Suppressor macrophage treated with lipopolysaccharide for 1 hour (primary cell): Measurements from ENCODE around the gene UBL7.
"Not testable (repeated sequence)": the region's sequence is repeated elsewhere in the genome, so short reads cannot be mapped to it uniquely, and the experiment has no call there.

Experiments used
- DNase-seq, 3 donors: peaks; one replicate each; pipeline ENCODE4 v3.0.0-alpha.2; 2020 to 2022

UBL7 gene, protein sequence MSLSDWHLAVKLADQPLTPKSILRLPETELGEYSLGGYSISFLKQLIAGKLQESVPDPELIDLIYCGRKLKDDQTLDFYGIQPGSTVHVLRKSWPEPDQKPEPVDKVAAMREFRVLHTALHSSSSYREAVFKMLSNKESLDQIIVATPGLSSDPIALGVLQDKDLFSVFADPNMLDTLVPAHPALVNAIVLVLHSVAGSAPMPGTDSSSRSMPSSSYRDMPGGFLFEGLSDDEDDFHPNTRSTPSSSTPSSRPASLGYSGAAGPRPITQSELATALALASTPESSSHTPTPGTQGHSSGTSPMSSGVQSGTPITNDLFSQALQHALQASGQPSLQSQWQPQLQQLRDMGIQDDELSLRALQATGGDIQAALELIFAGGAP

DNA sequence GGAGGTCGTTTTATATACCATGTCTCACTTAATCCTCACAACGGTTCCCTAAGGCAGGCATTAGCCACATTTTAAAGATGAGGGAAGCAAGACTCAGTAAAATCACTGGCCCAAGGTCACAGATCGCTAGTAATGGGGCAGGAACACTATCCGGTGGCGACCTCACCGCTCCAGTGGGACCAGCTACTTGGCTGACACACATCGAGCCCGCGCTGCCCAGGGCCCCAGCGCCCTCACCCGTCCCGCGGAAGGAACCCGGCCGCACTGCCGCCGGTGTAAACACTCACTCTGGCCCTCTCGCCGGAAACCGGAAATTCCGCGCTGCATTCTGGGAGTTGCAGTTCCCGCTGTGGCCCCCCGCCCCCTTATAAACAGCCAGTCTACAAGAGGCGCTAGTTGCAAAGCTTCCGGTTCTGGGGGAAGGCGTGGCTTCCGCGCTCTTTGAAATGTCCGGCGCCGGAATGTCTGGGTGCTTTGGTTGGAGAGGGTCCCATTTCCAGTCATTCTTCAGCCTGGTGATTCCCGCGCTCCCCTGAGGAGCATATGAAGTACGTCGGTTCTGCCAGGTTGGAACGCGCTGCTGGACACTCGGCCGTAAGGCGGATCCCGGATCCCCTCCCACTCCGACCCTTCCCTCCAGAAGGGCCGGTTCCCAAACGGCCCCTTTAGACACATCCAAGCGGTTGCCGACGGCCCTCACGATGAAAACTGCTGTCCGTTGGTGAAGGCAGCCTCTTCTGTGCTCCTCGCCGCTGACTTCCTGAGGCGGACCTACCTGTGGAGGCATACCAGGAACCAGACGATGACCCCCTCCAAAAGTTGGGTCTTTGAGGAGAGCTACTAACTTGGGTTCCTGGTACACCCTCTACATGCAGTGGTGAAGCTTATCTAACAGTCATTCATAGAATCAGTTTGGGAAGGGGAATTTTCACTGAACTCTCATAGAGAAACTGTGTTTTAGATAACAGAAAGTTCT is at the start of gene UBL7:
Gene UBL7, minus strand, starts transcription at position 290 of the 976 bp plus-strand sequence. CDS start 2,293 bp downstream, outside the sequence.
- DNase-seq, result peak; percentile 97 to 99 (median 98)

DNA sequence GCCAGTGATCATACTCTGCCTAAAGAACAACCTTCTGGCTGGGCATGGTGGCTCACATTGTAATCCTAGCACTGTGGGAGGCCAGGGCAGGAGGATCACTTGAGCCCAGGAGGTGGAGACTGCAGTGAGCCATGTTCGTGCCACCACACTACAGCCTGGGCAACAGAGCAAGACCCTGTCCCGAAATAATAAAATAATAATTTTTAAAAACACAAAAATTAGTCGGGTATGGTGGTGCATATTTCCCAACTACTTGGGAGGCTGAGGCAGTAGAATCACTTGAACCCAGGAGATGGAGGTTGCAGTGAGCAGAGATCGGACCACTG is 45.5 kb upstream of the UBL7 start:
- no peak for DNase-seq

DNA sequence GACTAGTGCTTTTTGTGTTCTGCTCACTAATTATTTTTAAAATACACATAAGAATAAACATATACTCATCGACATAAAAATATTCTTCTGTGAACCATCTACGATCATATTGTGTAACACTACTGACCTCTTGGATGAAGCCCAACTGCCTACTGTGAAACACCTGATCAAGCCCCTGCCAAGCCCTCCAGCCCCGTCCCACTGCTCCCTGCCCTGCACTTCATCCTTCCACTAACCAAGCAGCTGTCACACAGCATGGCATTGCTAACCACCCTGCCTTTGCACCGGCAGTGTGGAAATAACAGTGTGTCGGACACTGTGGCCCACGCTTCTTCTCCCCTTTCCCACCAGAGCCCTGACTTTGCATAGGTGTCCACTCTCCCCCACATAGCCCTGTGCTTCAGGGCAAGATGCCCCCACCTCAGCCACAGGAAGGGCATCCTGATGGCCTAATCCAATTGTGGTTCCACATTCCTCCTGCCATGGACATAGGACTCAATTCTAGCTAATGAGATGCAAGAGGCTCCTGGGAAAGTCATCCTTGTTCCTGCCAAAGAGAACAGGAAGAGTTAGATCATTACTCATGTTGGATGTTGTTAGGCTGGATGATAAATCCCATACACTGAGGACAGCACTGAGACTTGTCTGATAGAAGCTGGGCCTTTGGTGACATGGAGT is 45.0 kb upstream of the UBL7 start:
- no peak for DNase-seq

DNA sequence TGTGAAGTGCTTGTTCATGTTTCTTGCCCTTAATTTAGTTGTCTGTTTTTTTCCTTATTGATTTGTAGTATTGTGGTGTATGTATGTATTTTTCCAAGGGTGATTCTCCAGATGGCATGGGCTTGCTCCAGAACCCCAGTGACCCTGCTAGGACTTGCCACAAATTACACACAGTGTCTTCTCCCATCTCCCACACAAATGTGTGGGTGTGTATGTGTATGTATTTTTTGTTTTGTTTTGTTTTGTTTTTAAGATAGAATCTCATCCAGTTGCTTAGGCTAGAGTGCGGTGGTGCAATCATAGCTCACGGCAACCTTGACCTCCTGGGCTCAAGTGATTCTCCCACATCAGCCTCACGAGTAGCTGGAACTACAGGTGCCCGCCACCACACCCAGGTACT is 43.9 kb upstream of the UBL7 start:
- DNase-seq, result peak; percentile 46 to 62 (median 53)

DNA sequence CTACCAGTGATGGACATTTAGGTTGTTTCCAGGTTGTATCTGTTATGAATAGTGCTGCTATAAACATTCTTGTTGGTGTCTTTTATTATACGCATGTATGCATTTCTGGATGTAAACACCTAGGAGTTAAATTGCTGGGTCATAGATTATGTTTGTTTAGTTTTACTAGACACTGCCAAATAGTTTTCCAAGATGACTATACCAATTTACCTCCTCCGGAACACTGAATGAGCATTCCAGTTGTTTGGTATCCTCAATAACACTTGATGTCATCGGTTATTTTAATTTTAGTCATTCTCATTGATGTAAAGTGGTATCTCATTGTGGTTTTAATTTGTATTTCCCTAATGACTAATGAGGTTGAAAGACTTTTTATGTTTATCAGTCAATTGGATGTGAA is 43.5 kb upstream of the UBL7 start:
- DNase-seq, result peak in 2 of 3 donors; percentile 40 to 42

DNA sequence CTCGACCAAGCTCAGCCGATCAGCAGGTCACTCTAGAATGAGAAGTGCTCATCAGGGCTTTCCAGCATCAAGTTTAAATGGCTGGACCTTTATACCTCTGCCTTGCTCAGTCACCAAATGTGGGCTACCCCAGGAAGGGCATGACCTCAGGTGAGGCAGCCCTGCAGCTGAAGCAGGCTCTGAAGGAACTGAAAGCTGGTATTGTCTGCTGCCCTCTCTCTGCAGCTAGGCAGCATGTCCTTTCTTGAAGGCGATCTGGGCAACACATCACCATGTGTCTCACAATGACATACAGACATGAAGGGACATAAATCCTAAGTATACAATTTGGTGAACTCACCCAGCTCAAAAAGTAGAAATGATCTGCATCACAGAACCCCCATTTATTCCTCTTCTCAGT is 41.3 kb upstream of the UBL7 start:
- DNase-seq, result no peak

DNA sequence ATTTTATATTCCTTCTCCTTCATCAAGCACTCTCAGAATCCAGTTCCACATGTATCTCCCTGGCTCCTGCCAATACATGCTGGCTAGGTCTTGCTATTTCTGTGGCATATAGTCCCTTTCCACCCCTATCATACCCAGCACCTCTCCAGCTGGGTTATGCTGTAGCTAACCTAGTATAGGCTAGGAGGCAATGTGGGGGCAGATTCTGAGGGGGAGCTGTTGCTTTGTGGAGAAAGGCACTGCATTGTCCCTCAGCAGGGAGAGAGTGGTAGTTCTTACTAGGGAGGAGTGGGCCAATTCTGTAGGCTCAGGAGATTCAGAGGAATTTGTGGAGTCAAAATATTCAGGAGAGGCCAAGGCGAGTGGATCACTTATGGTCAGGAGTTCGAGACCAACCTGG is 39.4 kb upstream of the UBL7 start:
- no peak for DNase-seq

DNA sequence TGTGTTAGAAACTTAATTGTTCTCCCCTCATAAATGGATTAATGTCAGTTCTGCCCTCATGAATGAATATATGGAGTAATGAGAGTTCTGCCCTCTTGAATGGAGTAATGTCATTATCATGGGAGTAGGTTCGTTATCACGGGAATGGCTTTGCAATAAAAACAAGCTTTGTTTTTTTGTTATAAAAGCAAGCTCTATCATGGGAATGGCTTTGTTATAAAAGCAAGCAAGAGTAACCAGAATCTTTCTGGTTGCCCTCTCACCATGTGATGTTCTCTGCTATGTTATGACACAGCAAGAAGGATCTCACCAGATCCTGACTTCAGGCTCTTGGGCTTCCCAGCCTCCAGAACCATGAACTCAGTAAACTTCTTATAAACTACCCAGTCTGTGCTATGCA is 38.4 kb upstream of the UBL7 start:
- DNase-seq, result no peak

DNA sequence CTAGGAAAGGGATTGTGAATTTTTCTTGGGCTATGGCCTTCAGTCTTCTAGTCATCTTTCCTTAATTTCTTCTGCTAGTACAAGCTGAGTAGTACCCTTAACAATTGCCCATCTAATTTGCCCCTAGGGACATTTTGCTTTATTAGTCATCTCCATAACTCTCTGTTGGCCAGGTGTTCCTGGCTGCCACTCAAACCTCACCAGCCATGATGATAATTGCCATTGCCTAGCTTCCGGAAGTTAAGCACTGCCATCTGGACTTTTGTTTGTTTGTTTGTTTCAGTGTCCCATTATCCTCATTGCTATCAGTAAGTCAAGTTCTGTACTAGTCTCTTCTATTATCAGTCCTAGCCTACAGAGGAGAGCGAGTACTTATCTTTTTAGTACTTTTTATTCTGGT is 36.6 kb upstream of the UBL7 start:
- no peak for DNase-seq

DNA sequence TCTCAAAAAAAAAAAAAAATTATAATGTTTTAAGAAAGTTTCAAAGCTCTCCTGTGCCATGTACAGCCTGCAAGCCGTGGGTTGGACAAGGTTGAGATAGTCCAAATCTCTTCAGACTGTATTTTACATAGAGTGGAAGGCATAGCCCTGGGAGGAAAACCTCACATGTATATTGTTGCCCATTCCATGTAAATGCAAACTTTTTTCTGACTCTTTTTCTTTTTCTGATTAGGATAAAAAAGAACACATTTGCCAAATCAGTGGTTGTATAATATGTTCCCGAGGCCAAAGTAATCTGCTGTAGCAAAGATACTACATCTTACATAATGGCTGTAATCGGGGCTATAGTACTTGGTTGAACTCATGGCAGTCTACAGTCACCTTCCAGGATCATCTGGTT is 35.7 kb upstream of the UBL7 start:
- DNase-seq, result no peak

DNA sequence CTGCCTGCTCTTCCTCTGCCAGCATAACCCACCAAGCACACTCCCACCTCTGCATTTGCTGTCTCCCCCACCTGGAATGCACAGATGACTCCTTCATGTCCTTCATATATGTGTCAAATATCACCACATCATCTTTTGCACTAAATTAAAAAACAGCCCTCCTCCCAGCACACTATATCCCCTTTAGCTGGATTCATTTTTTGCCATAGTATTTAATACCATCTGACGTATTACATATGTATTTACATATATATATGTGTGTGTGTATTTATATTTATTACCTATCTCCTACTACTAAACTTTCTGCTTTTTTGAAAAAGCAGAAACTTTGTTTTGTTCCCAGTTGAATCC is 29.4 kb upstream of the UBL7 start:
- no peak for DNase-seq

DNA sequence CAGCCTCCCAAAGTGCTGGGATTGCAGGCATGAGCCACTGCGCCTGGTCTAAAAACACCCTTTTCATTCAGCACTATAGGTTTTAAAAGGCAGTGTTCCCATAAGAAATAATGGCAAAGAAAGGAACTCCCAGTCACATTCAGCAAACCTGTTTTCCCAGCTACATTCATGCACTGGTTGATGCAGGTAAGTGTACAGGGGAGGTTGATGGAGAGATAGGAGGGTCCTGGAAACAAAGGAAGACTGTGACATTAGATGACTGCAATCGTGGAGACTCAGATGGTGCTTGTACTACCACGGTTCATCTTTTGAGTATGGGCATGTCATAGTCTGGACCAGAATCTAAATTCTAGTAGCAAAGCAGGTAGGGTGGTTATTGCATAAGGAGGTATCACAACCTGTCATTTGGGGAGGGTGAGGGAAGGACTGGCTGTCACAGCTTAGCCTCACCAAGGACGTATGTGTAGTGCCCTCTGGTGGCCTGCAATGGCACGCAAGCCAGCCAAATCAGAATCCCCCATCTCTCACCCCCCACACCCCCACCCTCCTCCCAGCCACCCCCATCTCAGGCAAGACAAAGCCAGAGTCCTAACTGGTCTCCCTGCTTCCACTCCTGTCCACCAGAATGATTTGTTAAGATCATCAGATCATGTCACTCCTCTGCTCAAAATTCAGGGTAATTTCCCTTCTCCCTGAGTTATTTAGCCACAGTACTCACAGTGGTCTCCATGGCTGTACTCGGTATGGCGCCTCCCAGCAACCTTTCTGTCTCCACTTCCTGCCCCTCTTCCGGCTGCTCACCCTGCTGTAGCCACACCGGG is 28.8 kb upstream of the UBL7 start:
- peak; percentile 61 to 74 (median 63) for DNase-seq

DNA sequence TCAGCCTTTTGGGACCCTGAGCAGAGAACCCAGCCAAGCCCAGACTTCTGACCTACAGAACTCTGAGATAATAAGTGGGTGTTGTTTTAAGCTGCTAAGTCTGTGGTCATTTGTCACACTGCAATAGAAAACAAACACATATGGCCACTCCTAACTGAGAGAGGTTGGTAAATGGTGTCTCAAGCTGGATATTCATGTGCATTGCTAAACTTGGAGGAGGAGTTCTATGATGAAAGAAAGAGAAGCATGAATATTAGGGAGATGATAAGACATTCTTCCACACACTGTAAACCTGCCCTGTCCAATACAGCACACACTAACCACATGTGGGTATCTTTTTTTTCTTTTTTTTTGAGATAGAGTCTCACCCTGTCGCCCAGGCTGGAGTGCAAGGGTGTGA is 27.8 kb upstream of the UBL7 start:
- DNase-seq, result no peak

DNA sequence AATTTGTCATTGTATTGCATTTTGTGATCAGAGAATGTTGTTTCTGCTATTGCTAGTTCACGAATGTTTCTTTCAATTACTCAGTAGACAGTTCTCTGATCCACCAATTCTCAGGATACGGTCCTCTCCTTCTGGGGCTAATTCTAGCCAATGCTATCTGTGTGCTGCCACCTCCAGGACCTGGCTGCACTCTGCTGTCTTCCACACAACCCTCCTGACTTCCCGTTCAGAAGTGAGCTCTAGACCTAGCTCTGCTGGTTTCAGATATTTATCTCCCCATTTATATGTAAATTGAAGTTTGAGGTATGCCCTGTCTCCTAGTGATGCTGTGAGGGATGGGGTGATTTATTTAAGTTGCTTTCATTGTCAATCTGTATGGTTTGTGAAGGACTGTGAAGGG is 21.7 kb upstream of the UBL7 start:
- DNase-seq, result no peak

DNA sequence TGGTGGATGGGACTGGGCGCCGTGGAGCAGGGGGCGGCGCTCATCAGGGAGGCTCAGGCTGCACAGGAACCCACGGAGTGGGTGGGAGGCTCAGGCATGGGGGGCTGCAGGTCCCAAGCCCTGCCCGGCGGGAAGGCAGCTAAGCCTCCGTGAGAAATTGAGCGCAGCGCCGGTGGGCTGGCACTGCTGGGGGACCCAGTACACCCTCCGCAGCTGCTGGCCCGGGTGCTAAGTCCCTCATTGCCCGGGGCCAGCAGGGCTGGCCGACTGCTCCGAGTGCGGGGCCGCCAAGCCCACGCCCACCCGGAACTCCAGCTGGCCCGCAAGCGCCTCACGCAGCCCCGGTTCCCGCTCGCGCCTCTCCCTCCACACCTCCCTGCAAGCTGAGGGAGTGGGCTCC is 19.4 kb upstream of the UBL7 start:
- not testable (repeated sequence) for DNase-seq

DNA sequence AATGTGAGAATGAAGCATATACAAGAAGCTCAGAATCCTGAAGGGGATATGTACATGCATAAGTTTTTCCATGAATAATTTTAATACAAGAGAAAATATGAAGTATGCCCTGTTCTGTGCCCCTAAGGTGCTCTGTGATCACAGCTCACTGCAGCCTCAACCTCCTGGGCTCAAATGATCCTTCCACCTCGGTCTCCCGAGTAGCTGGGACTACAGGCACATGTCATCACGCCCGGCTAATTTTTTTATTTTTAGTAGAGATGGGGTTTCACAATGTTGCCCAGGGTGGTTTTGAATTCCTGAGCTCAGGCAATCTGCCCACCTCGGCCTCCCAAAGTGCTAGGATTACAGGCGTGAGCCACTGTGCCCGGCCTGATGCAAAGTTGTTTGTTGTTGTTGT is 10.7 kb upstream of the UBL7 start:
- DNase-seq, result not testable (repeated sequence)

DNA sequence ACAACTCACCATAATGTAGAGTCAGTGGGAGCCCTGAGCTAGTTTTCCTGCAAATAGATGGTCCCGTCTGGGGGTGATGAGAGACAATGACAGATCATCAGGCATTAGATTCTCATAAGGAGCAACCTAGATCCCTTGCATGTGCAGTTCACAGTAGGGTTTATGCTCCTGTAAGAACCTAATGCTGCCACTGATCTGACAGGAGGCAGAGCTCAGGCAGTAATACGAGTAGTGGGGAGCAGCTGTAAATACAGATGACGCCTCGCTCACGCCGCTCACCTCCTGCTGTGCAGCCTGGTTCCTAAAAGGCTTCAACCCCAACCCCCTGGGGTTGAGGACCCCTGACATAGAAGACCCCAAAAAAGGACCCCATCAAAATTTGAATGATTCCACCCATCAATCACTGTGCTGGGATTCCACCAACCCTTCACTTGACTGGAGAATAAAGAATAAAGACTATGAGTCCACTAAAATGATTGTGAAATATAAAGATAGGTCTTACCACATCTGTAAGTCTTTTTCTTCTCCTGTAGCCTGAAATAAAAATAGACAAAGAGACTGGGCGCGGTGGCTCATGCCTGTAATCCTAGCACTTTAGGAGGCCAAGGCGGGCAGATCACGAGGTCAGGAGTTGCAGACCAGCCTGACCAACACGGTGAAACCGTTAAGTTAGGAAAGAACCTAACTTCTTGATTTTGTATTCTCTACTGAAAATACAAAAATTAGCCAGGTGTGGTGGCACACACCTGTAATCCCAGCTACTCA is 9.9 kb upstream of the UBL7 start:
- DNase-seq, result no peak

DNA sequence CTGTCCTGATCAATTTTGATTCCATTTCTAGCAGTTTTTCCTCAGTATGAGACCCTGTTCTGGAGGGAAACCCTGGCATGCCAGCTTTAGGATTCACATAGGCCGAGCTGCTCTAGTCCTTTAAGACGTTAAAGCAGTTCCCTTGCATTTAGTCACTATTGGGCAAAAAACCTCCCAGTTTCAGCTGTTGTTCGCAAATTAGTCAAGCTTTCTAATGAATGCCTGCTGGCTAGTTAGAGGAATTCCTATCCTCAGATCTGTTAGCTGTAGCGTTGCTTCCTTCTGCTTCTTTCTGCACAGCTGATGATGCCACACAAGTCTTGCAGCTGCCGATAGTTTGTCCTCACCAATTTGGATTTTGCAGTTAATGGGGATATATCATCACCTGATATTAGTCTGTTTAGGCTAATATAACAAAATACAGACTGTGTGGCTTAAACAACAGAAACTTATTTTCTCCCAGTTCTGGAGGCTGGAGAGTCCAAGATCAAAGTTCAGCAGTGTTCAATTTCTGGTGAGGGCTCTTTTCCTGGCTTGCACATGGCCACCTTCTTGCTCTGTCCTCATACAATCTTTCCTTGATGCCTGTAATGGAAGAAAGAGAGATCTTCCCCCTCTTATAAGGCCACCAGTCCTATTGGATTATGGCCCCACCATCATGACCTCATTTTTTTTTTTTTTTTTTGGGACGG is 7.5 kb upstream of the UBL7 start:
- no peak for DNase-seq

DNA sequence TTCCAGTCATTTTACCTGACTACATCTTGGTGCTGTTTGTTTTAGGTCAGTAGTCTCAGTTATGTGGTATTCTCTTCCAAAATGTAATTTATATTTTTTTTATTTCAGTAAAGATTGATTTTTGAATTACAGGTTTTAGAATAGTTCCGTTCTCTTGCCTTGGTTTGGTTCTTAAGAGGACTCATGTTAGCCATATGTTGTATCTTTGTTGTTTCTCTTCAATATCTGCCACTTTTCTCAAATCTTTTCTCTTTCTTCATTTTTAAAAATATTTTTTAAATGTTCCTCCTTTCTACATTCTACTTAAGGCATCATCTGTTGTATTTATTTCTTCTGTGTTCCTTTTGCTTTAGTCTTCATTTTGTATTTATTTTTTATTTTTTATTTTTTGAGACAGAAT is 5.6 kb upstream of the UBL7 start:
- DNase-seq, result no peak

DNA sequence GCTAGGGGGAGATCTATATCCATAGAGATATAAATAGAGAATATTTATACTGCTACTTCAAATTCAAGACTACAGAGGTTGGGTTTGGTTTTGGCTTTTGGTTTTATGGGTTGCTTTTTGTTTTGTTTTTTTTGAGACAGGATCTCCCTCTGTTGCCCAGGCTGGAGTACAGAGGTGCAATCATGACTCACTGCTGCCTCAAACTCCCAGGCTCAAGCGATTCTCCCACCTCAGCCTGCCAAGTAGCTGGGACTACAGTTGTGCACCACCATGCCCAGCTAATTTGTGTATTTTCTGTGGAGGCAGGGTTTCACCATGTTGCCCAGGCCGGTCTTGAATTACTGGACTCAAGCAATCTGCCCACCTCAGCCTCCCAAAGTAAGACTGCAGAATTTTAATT is 3.9 kb upstream of the UBL7 start:
- DNase-seq, result no peak

DNA sequence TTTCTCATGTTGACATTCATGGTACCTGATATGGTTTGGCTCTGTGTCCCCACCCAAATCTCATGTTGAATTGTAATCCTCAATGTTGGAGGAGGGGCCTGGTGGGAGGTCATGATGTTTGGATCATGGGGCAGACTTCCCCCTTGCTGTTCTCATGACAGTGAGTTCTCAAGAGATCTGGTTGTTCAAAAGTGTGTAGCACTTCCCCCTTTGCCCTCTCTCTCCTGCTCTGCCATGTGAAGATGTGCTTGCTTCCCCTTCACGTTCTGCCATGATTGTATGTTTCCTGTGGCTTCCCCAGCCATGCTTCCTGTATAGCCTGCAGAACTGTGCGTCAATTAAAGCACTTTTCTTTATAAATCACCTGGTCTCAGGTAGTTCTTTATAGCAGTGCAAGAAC is 3.3 kb upstream of the UBL7 start:
- peak; percentile 51 to 62 (median 58) for DNase-seq
